CD4-positive, alpha-beta T cell (primary cell): ENCODE measurements around the gene EHD4. TPM values are rescaled to one million over a fixed set of nuclear protein-coding genes. Genes with fewer than 3 reads are reported as not detected.

Experiments
- ATAC-seq: fragments of 200-7000 bp; cut with Tn5 transposase; one replicate; pipeline ENCODE4 v1.10.0; 2022; ENCODE audit warnings: mild to moderate bottlenecking; ENCODE audit not compliant: poor library complexity
- CTCF ChIA-PET: fragments of 350-600 bp; sonication (Branson Sonifier 250); formaldehyde crosslinking; loops from one replicate; lab custom pipeline; 2021; ENCODE audit warnings: antibody characterized with exemption, inconsistent platforms; lab: Charles Lee
- POLR2A ChIA-PET: fragments of 350-600 bp; sonication (Branson Sonifier 250); formaldehyde crosslinking; loops from one replicate; lab custom pipeline; 2021; ENCODE audit warnings: antibody characterized with exemption, inconsistent platforms; lab: Charles Lee
- DNase-seq, 14 experiments: peaks; one replicate each; pipeline ENCODE4 v3.0.0-alpha.2; 2013 to 2020; ENCODE audit warnings: mixed read lengths in 2 of 14
- H3K27ac ChIP-seq, 2 donors: one replicate each; pipeline versions ENCODE4 v1.5.1 to v1.7.0; 2013; ENCODE audit warnings: low read length in 2 of 2, low read depth in 1 of 2, mild to moderate bottlenecking in 1 of 2
- H3K27me3 ChIP-seq, 2 experiments: 1 replicate in 1 of 2; 2 replicates in 1 of 2; pipeline versions ENCODE4 v1.6.1 to v1.7.0; 2013; ENCODE audit warnings: low read length in 2 of 2, control low read depth in 1 of 2, mild to moderate bottlenecking in 1 of 2, moderate library complexity in 1 of 2; ENCODE audit not compliant: insufficient read depth in 2 of 2, control insufficient read depth in 1 of 2
- H3K36me3 ChIP-seq: one replicate; pipeline ENCODE4 v1.6.1; 2013; ENCODE audit warnings: low read length, control low read depth; ENCODE audit not compliant: insufficient read depth
- H3K4me1 ChIP-seq: one replicate; pipeline ENCODE4 v1.6.1; 2013; ENCODE audit warnings: low read length, control low read depth; ENCODE audit not compliant: insufficient read depth
- H3K4me3 ChIP-seq: one replicate; pipeline ENCODE4 v1.5.1; 2013; ENCODE audit warnings: mild to moderate bottlenecking, low read length, moderate library complexity
- H3K9me3 ChIP-seq, 2 experiments: 1 replicate in 1 of 2; 2 replicates in 1 of 2; pipeline versions ENCODE4 v1.6.1 to v1.7.0; 2013; ENCODE audit warnings: low read length in 2 of 2, mild to moderate bottlenecking in 2 of 2, control low read depth in 1 of 2, moderate library complexity in 1 of 2; ENCODE audit not compliant: control insufficient read depth in 1 of 2, insufficient read depth in 1 of 2
- H3K27ac Mint-ChIP-seq: one replicate; pipeline ENCODE4 v1.8.0; 2020; ENCODE audit warnings: mixed read lengths
- H3K27me3 Mint-ChIP-seq: one replicate; pipeline ENCODE4 v1.8.0; 2021; ENCODE audit warnings: mixed read lengths
- H3K36me3 Mint-ChIP-seq: one replicate; pipeline ENCODE4 v1.8.0; 2021; ENCODE audit warnings: low read depth, mixed read lengths
- H3K4me1 Mint-ChIP-seq: one replicate; pipeline ENCODE4 v1.8.0; 2021; ENCODE audit warnings: low read depth, mixed read lengths
- H3K4me3 Mint-ChIP-seq: one replicate; pipeline ENCODE4 v1.8.0; 2020; ENCODE audit warnings: mild to moderate bottlenecking, mixed read lengths
- H3K9me3 Mint-ChIP-seq: one replicate; pipeline ENCODE4 v1.8.0; 2020; ENCODE audit warnings: mixed read lengths
- intact Hi-C, 2 experiments: fragments of 100-400 bp; cut with DNase I in 1 of 2; cut with micrococcal nuclease in 1 of 2; formaldehyde crosslinking; loops; one replicate each; pipeline versions ENCODE4 v1.15.1 to v1.9.0; 2023 to 2025; cut with DNase I, micrococcal nuclease
- total RNA-seq, 174 experiments: library from RNA in 2 of 174; stranded (reverse) in 2 of 174; gene quantifications; one replicate each; pipeline ENCODE4 v1.2.3 and lab custom pipeline; 2021 to 2026
- TF ChIP-seq, protein P1 (sequence below): fragments of 200-600 bp; IDR thresholded peaks from one replicate; pipeline ENCODE4 v1.8.0; 2022; ENCODE audit warnings: antibody characterized with exemption, mild to moderate bottlenecking

EHD4 gene
- total RNA-seq, 2 experiments from 2014 or later = 39.8 to 40.5 TPM

DNA sequence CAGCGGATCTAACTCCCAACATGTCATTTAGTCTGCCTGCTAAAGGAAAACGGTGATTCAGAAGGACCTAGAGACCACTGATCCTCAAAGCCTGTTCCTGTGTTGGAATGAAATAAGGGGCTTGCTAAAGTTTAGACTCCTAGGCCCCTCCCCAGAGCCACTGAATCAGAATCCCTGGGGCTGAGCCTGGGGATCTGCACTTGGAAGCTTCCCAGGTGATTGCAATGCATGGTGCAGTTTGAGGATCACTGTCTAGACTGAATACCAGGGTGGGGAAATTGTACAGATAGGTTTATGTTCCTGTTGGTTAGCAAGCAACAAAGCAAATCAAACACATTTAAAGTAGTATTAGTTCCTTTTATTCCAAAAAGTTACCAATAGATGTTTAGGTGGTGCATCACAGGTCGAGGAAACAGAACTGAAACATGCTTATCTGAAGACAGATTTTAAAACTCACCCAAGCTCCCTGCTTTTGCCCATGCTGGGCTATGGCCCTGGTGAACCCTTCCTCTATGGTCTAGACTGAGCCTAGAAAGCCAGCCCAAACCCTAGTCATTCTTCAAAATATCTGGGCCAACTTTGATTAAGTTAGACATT is 48.9 kb downstream of the EHD4 start:
- Mint-ChIP-seq H3K4me3 (no peak overlapping the region), H3K4me1 (peaks cover 32% of the 10 kb centered on the region), H3K9me3 (no peaks in the 10 kb centered on the region), H3K27ac (no peak overlapping the region), H3K36me3 (peaks cover 48% of the 10 kb centered on the region), H3K27me3 (no peaks in the 10 kb centered on the region)
- Histone ChIP-seq H3K4me1 (peaks cover 15% of the 10 kb centered on the region), H3K4me3 (no peak overlapping the region), H3K9me3 (no peaks in the 10 kb centered on the region), H3K27me3 (no peaks in the 10 kb centered on the region), H3K27ac (no peak overlapping the region), H3K36me3 (peaks cover 21% of the 10 kb centered on the region)
- intact Hi-C loops = loop anchor here in 1 of 2 experiments (10.0 kb wide), 1 partner anchor 131 kb away; no protein-coding TSS in a partner anchor
- DNase-seq (no peak), ATAC-seq (no peak)
- CTCF ChIA-PET = interaction anchor here (1.4 kb wide), 1 partner anchor 14 kb away, joined by 5 read pairs; no protein-coding TSS in a partner anchor
- TF ChIP-seq, protein P1, sequence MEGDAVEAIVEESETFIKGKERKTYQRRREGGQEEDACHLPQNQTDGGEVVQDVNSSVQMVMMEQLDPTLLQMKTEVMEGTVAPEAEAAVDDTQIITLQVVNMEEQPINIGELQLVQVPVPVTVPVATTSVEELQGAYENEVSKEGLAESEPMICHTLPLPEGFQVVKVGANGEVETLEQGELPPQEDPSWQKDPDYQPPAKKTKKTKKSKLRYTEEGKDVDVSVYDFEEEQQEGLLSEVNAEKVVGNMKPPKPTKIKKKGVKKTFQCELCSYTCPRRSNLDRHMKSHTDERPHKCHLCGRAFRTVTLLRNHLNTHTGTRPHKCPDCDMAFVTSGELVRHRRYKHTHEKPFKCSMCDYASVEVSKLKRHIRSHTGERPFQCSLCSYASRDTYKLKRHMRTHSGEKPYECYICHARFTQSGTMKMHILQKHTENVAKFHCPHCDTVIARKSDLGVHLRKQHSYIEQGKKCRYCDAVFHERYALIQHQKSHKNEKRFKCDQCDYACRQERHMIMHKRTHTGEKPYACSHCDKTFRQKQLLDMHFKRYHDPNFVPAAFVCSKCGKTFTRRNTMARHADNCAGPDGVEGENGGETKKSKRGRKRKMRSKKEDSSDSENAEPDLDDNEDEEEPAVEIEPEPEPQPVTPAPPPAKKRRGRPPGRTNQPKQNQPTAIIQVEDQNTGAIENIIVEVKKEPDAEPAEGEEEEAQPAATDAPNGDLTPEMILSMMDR = no peak
- POLR2A ChIA-PET = no interaction called here

DNA sequence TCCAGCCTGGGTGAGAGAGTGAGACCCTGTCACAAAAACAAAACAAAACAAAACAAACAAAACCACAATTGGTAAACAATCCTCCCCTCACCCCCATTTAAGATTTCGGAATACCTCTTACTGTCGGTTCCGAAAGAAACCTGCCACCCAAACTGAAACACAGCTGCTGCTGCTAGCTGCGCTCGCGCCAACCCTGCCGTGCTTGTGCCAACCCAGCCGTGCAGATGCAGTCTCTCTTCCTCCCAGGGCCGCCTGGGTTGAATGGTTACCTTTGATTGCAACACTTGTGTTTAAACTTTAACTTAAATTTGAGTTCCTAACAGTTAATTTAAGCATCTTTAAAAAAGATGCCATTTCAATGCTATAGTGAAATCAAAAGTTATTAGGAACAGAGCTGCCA is 50.0 kb downstream of the EHD4 start:
- POLR2A ChIA-PET = interaction anchor here (1.4 kb wide), 1 partner anchor 14 kb away, joined by 3 read pairs; no protein-coding TSS in a partner anchor
- TF ChIP-seq, protein P1 = no peak
- peaks cover 60% of the 10 kb centered on the region for H3K36me3 Mint-ChIP-seq

DNA sequence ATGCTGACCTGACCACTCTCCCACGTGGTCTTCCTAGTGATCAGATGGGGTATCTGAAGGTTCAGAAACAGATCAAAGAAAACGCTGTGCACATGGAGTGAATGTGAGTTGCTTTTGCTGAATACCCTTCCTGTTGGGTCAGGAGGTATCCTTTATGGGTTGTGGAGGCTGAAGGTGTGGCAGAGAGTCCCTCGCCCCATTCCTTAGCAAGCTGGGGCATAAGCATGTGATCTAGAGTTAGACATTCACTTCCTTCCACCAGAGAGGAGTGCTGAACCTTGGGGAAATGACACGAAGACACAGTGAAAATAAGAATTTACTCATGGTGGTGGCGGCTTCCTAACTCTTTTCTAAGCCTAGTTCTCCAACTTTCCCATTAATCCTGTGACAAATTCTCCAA is 50.7 kb downstream of the EHD4 start:
- peaks cover 11% of the 10 kb centered on the region for H3K4me1 ChIP-seq
- intact Hi-C loops = loop anchor here in 1 of 2 experiments (10.0 kb wide), 1 partner anchor 133 kb away; no protein-coding TSS in a partner anchor
- Mint-ChIP-seq H3K9me3 (no peaks in the 10 kb centered on the region), H3K36me3 (peaks cover 60% of the 10 kb centered on the region), H3K27ac (peak overlapping the region; percentile 40), H3K4me3 (no peak overlapping the region), H3K27me3 (no peaks in the 10 kb centered on the region), H3K4me1 (peaks cover 19% of the 10 kb centered on the region)
- CTCF ChIA-PET = interaction anchor here (1.6 kb wide), 1 partner anchor 16 kb away, joined by 4 read pairs; no protein-coding TSS in a partner anchor
- ATAC-seq = no peak
- H3K9me3 ChIP-seq = no peaks in the 10 kb centered on the region
- no peak overlapping the region for H3K4me3 ChIP-seq
- DNase-seq = no peak
- TF ChIP-seq, protein P1 = no peak
- H3K27me3 ChIP-seq = no peaks in the 10 kb centered on the region
- POLR2A ChIA-PET = interaction anchor here (1.4 kb wide), 1 partner anchor 15 kb away, joined by 3 read pairs; no protein-coding TSS in a partner anchor
- peaks cover 31% of the 10 kb centered on the region for H3K36me3 ChIP-seq
- H3K27ac ChIP-seq = no peak overlapping the region

More for the DNA sequence above, 50.0 kb downstream of the EHD4 start:
- Mint-ChIP-seq H3K9me3 (no peaks in the 10 kb centered on the region), H3K27ac (no peak overlapping the region), H3K4me3 (no peak overlapping the region), H3K4me1 (peaks cover 24% of the 10 kb centered on the region), H3K27me3 (no peaks in the 10 kb centered on the region)
- intact Hi-C loops = loop anchor here in 1 of 2 experiments (10.0 kb wide), 1 partner anchor 132 kb away; no protein-coding TSS in a partner anchor
- CTCF ChIA-PET = interaction anchor here (1.6 kb wide), 1 partner anchor 15 kb away, joined by 4 read pairs; no protein-coding TSS in a partner anchor
- Histone ChIP-seq H3K4me3 (no peak overlapping the region), H3K27me3 (no peaks in the 10 kb centered on the region), H3K36me3 (peaks cover 30% of the 10 kb centered on the region), H3K9me3 (no peaks in the 10 kb centered on the region), H3K4me1 (peaks cover 14% of the 10 kb centered on the region), H3K27ac (no peak overlapping the region)
- ATAC-seq = no peak
- no peak for DNase-seq
